GM21529 (cell line): Measurements from ENCODE around the gene ARL4C.

Experiments
- ATAC-seq: cut with Tn5 transposase; IDR thresholded peaks from one replicate; pipeline ENCODE4 v1.9.1; 2021; ENCODE audit not compliant: unreplicated experiment

ARL4C gene

DNA sequence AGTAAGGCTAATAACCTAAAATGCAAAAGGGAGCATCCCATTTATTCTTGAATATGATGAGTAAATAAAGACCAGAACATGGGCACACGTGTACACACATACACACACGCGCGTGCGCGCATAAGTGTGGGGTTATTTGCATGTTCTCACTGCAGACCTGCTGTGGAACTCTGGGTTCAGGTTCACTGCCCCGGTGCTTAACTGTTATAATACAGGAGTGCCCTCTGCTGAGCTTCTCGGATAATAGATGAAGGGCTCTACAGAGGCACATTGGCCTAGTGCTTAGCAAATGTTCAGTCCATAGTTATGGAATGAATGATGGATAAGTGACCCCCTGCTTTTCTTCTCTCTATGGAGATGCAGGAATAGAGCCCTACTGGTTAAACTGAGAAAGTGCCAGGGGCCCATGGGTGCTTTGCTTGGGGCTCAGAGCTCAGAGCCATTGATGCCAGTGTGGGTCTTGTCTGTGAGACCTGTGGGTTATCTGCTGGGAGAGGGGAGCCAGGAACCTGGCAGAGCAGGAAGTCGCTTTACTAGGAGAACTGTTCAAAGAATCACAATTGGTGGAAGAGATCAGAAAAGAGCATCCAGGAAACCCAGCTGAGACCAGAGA is 3.6 kb upstream of the ARL4C start:
- peak; percentile 49 for ATAC-seq

DNA sequence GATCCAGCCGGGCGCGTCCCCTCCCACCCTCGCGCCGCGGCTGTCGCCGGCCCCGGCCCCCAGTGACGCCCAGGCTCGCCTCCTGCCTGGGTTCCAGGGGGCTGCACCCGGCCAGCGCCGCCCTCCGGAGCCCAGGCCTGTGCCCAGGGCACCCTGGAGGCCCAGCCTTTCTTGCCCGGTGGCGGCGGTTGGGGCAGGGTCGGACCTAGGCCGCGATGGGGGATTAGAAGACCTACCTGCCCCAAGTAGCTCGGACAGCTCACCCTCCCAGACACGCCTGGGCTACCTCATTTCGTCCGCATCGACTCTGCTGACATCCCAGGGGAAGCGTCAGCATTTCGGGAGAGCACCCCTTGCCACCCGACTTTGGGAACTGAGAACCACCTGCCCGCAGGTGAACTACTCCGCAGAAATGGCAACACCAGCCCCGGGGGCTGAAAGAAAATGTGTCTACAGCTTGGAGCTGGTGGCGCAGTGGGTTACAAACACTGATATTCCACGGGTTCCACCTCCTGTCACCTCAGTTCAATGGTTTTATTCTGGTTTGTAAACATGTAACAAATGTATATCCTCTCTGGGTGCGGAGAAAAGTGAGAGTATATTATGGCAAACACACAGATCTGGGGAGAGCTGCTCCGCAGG is 834 bp upstream of the ARL4C start:
- ATAC-seq = no peak

DNA sequence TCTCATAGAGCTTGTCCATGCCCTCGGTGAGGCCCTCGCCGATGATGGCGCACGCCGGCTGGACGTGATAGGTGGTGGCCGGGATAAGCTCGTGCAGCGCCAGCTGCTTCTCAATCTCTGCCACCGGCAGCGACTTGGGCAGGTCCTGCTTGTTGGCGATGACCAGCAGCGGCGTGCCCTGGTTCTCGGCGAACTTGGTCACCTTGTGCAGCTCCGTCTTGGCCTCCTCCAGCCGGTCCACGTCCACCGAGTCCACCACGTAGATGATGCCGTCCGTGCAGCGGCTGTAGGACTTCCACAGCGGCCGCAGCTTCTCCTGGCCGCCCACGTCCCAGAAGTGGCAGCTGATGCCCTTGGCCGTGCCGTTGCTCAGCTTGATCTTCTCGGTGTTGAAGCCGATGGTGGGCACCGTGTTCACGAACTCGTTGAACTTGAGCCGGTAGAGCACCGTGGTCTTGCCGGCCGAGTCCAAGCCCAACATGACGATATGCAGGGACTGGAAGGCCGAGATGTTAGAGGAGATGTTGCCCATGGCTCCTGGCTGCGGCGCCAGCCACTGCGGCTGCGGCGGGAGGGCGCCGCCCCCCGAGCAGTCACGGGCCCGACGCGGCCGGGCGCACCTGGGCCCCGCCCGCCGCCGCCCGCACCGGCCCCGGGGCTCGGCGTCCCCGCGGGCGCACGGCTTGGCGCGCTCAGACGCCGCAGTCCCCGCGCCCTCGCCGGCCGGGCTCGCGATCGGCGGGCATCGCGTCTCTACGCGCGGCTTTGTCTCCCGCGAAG is 636 bp downstream of the ARL4C start:
- peak; percentile 53 for ATAC-seq

- ATAC-seq = no peak
Observed at GRCh38 chr2:234495251-234496054, 1.4 kb downstream of the ARL4C start.

DNA sequence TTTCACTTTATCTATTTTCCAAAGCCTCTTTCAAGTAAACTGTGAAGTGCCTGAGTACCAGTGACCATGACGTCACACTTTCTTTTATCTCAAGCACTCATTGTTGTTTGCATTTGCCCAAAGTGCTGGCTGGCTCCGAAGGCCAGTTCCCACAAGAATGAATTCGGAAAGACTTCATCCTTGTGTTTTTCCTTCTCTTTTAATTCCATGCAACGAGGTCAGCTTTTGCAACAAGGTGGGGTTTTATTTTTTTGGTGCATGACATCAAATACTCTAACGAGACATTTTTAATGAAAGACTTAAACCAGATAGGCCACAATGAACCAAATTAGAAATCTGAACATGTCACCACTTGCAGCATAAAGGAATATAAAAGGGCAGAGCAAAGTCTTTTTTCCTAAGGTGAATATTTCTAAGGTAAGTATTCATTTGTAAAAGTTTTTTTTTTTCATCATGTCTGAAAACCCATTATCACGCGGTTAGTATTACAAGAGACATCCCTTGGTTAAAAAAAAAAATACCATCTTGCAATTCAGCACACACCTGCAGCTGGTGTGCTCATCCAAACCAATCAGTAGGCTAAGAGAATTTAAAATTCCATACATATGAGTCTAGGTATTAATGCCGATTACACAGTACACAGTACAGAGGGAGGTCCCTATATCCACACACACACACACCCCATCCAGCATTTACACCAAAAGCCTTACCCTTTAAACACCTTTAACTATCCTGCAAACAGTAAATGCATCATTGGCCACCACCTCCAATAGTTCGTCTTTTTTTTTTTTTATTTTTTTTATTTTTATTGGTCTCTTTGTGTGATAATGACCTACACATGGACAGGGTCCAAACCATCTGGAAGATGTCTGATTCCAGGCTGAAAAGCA is 2.3 kb downstream of the ARL4C start:
- ATAC-seq = no peak

DNA sequence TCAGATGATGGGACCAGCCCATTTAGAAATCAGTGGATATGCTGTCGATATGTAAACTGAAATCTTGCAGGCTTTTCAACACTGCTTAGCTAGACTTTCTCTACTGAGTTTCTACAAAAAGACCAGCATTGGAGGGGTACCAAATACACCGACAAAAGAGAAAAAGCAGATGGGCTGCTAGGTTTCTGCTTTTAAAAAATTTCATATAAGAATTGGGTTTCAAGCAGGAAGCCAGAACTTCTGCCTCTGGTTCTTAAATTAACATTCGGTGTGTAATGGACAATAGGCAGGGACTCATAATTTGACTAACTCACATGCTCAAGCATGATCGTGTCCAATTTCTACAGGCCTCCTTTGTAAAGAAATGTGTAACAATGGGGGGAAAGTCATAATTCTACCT is 3.1 kb downstream of the ARL4C start:
- no peak for ATAC-seq

- ATAC-seq = no peak
Observed at GRCh38 chr2:234492717-234493485, 4.0 kb downstream of the ARL4C start.

GRCh38 chr2:234491897-234492296 is 5.0 kb downstream of the ARL4C start:
- no peak for ATAC-seq

DNA sequence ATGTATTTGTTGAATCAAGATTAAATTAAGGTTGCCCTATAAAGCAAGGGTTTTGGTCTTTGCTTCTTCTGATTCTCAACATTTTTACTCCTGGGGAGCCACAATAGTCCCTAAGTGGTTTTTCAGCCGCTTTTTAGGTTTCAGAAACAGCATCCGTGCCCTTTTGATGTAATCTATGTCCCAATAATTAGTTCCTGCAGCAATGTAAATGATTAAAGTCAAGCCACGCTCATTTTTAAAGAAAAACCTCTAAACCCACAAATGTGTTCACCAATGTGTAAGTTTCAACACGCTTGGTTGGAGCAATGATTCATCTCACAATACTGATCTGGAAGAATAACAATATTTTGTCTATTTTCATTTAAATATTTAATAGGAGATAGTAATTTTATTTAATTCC is 5.6 kb downstream of the ARL4C start:
- ATAC-seq = no peak

- ATAC-seq = peak; percentile 45
Observed at GRCh38 chr2:234490271-234491091, 6.4 kb downstream of the ARL4C start.

DNA sequence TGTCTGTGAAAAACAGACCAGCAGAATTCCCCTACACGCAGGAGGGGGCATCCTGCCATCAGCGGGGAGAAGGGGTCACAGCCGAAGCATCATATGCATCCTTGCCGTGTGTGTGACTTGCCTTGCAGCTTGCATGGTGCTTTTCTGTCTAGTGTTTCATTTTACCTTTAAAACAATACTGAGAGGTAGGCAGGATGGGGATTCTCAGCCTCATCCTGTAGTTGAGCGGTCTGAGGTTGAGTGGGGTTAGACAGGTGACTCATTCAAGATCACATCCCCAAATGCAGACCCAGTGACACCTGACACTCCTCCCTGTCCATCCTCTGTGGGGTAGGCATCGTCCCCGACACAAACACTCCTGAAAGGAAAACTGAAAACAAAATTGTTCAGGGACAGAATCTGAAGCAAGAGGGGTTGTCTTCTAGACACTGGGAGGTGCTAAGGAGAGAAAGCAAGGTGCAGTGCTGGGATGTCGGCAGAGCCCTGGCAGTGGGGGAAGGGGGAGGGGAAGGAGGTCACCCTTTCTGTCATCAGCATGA is 7.9 kb downstream of the ARL4C start:
- ATAC-seq = peak; percentile 77

GRCh38 chr2:234488486-234488885 is 8.4 kb downstream of the ARL4C start:
- no peak for ATAC-seq

GRCh38 chr2:234487356-234487755 is 9.5 kb downstream of the ARL4C start:
- ATAC-seq = no peak

DNA sequence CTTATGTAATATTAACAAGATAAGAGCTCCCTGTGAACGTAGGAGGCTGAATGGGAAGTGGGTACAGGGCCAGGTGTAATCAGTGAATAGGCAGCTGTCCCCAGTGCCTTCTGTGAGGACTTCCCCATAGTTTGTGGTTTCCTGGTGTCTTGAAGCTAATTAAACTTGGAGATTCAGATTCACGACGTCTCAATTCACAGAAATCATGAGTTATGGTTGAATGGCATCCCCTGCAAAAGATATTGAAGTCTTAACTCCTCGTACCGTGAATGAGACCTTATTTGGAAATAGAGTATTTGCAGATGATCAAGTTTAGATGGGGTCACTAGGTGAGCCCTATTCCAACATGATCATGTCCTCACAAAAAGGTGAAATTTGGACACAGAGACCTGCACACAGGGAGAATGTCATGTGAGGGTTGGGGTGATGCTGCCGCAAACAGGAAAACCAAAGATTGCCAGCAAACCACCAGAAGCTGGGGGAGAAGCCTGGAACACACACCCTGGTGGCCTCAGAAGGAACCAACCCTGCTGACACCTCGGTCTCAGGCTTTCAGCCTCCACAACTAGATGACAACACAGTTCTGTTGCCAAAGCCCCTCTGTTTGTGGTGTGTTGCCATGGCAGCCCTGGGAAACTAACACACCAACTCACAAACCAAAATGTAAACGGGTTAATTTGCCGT is 13.2 kb downstream of the ARL4C start:
- peak; percentile 75 for ATAC-seq

GRCh38 chr2:234481301-234481700 is 15.6 kb downstream of the ARL4C start:
- no peak for ATAC-seq

DNA sequence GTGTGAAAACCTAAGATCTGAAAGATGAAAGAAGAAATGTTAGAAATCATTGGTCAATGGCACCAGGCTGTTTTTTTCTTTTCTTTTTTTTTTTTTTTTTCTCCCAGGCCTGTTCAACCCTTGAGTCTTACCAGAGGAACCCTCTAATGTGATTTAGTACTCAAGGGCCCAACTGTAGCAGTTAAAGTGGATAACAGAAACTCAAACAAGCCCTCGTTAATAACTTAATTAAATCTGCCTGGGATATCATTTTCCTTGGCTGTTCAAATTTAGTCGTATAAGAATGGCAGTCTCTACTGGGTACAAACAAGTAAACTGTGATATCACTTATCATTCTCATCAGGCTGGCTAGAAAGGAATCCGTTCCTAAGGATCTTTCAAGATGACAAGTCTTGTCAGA is 16.5 kb downstream of the ARL4C start:
- ATAC-seq = no peak

DNA sequence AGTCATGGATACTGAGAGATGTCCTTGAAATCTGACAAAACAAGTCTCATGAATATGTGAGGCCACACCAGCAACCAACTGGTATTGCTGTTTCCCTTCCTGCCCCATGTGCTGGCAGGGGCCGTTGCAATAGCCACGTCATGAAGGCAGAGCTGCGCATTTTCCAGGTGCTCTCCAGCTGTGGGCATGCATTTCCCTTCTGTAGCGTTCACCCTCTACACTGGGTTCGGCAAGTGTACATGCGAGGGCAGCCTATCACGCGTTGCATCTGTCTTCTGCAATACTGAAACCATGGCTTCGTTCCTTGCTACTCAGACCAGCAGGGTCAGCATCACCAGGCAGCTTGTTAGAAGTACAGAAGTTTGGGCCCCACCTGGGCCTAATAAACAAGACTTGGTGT is 17.4 kb downstream of the ARL4C start:
- no peak for ATAC-seq
